IMR-90 (cell line): Measurements from ENCODE around the gene KCNIP3. TPM values are rescaled to one million over a fixed set of nuclear protein-coding genes. Genes with fewer than 3 reads are reported as not detected.

Source experiments
- ATAC-seq: fragments of 200-7000 bp; cut with Tn5 transposase; 2 replicates; pipeline ENCODE4 v1.9.1; 2020; ENCODE audit warnings: low read depth, mild to moderate bottlenecking, moderate library complexity
- BruUV-seq: library from RNA; stranded (reverse); fragments of 400-500 nt; replicated peaks from 2 replicates; lab custom pipeline; 2021; lab: Mats Ljungman, UMichigan
- CTCF ChIA-PET: fragments of 300-600 bp; formaldehyde crosslinking; extraction: SDS; loops from one replicate; lab custom pipeline; 2021; ENCODE audit warnings: antibody characterized with exemption; lab: Yijun Ruan, JAX
- POLR2A ChIA-PET: fragments of 300-600 bp; sonication (Branson Sonifier 250); formaldehyde crosslinking; loops from one replicate; lab custom pipeline; 2022; ENCODE audit warnings: antibody characterized with exemption; ENCODE audit not compliant: unreplicated experiment; lab: Charles Lee
- DNase-seq: peaks from one replicate; pipeline ENCODE4 v3.0.0; 2013
- H2AFZ ChIP-seq: replicated peaks from 2 replicates; pipeline ENCODE3; 2013; ENCODE audit warnings: low read length, mild to moderate bottlenecking; ENCODE audit not compliant: poor library complexity
- H2AK5ac ChIP-seq: 2 replicates; pipeline ENCODE4 v1.6.1; 2013; ENCODE audit warnings: low read depth, low read length, inconsistent platforms
- H2AK9ac ChIP-seq: replicated peaks from 2 replicates; pipeline ENCODE3; 2013; ENCODE audit warnings: mild to moderate bottlenecking, low read depth, low read length, moderate library complexity; ENCODE audit not compliant: poor library complexity
- H2BK120ac ChIP-seq: 2 replicates; pipeline ENCODE4 v1.6.1; 2013; ENCODE audit warnings: low read depth, low read length, inconsistent platforms
- H2BK15ac ChIP-seq: 3 replicates; pipeline ENCODE4 v1.6.1; 2013; ENCODE audit warnings: low read depth, low read length, inconsistent platforms
- H2BK20ac ChIP-seq: 2 replicates; pipeline ENCODE4 v1.6.1; 2013; ENCODE audit warnings: low read depth, mild to moderate bottlenecking, inconsistent platforms, low read length, moderate library complexity
- H2BK5ac ChIP-seq: 2 replicates; pipeline ENCODE4 v1.6.1; 2013; ENCODE audit warnings: mild to moderate bottlenecking, low read depth, low read length, inconsistent platforms; ENCODE audit not compliant: poor library complexity, severe bottlenecking
- H3K14ac ChIP-seq: replicated peaks from 2 replicates; pipeline ENCODE4 v1.6.1; 2013; ENCODE audit warnings: low read depth, low read length, inconsistent platforms
- H3K18ac ChIP-seq: 2 replicates; pipeline ENCODE4 v1.6.1; 2013; ENCODE audit warnings: low read depth, low read length, control low read depth
- H3K23ac ChIP-seq: 2 replicates; pipeline ENCODE4 v1.6.1; 2013; ENCODE audit warnings: low read depth, low read length, inconsistent platforms
- H3K27ac ChIP-seq: 2 replicates; pipeline ENCODE4 v1.5.1; 2013; ENCODE audit warnings: mild to moderate bottlenecking, control low read depth, low read length; ENCODE audit not compliant: insufficient read depth
- H3K27me3 ChIP-seq: 2 replicates; pipeline ENCODE4 v1.6.1; 2013; ENCODE audit warnings: low read length; ENCODE audit not compliant: control insufficient read depth, insufficient read depth
- H3K36me3 ChIP-seq: 2 replicates; pipeline ENCODE4 v1.6.1; 2013; ENCODE audit warnings: low read length, mixed read lengths; ENCODE audit not compliant: control insufficient read depth, insufficient read depth
- H3K4ac ChIP-seq: 2 replicates; pipeline ENCODE4 v1.6.1; 2013; ENCODE audit warnings: low read depth, low read length, inconsistent platforms
- H3K4me1 ChIP-seq: 2 replicates; pipeline ENCODE4 v1.6.1; 2013; ENCODE audit warnings: low read length, mixed read lengths; ENCODE audit not compliant: control insufficient read depth, insufficient read depth
- H3K4me2 ChIP-seq: 2 replicates; pipeline ENCODE4 v1.6.1; 2013; ENCODE audit warnings: low read depth, mild to moderate bottlenecking, control low read depth, low read length, moderate library complexity
- H3K4me3 ChIP-seq: 2 replicates; pipeline ENCODE4 v1.5.1; 2013; ENCODE audit warnings: low read depth, mild to moderate bottlenecking, control low read depth, low read length, moderate library complexity; ENCODE audit not compliant: insufficient read depth
- H3K56ac ChIP-seq: 2 replicates; pipeline ENCODE4 v1.6.1; 2013; ENCODE audit warnings: low read length, inconsistent platforms; ENCODE audit not compliant: insufficient read depth; ENCODE audit errors: extremely low read depth
- H3K79me1 ChIP-seq, 2 experiments: 2 replicates each; pipeline ENCODE4 v1.6.1; 2013; ENCODE audit warnings: low read length in 2 of 2, inconsistent platforms in 1 of 2, low read depth in 1 of 2
- H3K9ac ChIP-seq: 2 replicates; pipeline ENCODE4 v1.6.1; 2013; ENCODE audit warnings: low read depth, low read length, control low read depth
- H3K9me1 ChIP-seq: 2 replicates; pipeline ENCODE4 v1.6.1; 2013; ENCODE audit warnings: low read length, inconsistent platforms; ENCODE audit not compliant: insufficient read depth
- H3K9me3 ChIP-seq: 2 replicates; pipeline ENCODE4 v1.6.1; 2013; ENCODE audit warnings: low read length; ENCODE audit not compliant: control insufficient read depth, insufficient read depth
- H4K20me1 ChIP-seq: 2 replicates; pipeline ENCODE4 v1.6.1; 2013; ENCODE audit warnings: low read length, inconsistent platforms; ENCODE audit not compliant: insufficient read depth
- H4K5ac ChIP-seq: 2 replicates; pipeline ENCODE4 v1.6.1; 2013; ENCODE audit warnings: mild to moderate bottlenecking, low read depth, low read length, control low read depth
- H4K8ac ChIP-seq, 2 experiments: 2 replicates each; pipeline ENCODE4 v1.6.1; 2013; ENCODE audit warnings: low read depth in 2 of 2, low read length in 2 of 2, control low read depth in 1 of 2, inconsistent platforms in 1 of 2
- H4K91ac ChIP-seq: 2 replicates; pipeline ENCODE4 v1.6.1; 2013; ENCODE audit warnings: low read depth, low read length, inconsistent platforms; ENCODE audit not compliant: insufficient read depth
- BHLHE40 ChIP-seq: fragments of 150-350 bp; IDR thresholded peaks from 2 replicates; pipeline ENCODE4 v1.6.1; 2016; ENCODE audit warnings: mild to moderate bottlenecking, low read depth, low read length
- MAFK ChIP-seq: IDR thresholded peaks from 2 replicates; pipeline ENCODE4 v1.6.1; 2012; ENCODE audit warnings: low read depth, low read length, improper control_type of control experiment
- MAZ ChIP-seq: IDR thresholded peaks from 2 replicates; pipeline ENCODE4 v1.6.1; 2012; ENCODE audit warnings: low read depth, mild to moderate bottlenecking, low read length, improper control_type of control experiment, moderate library complexity, borderline replicate concordance
- MXI1 ChIP-seq: IDR thresholded peaks from 2 replicates; pipeline ENCODE4 v1.6.1; 2012; ENCODE audit warnings: low read depth, mild to moderate bottlenecking, low read length, moderate library complexity, borderline replicate concordance
- POLR2A ChIP-seq: IDR thresholded peaks from 2 replicates; pipeline ENCODE4 v1.6.1; 2012; ENCODE audit warnings: mild to moderate bottlenecking, low read depth, low read length
- RAD21 ChIP-seq: IDR thresholded peaks from 2 replicates; pipeline ENCODE4 v1.6.1; 2012; ENCODE audit warnings: low read length, improper control_type of control experiment
- RCOR1 ChIP-seq: IDR thresholded peaks from 2 replicates; pipeline ENCODE4 v1.6.1; 2012; ENCODE audit warnings: mild to moderate bottlenecking, low read length, improper control_type of control experiment; ENCODE audit not compliant: insufficient replicate concordance
- WGBS, 2 experiments: methylation state at CpG; one replicate each; pipeline versions ENCODE4 v1.1.5 to v1.1.7; 2013; ENCODE audit warnings: missing lambda C conversion rate in 2 of 2; ENCODE audit not compliant: insufficient read length in 1 of 2; ENCODE audit errors: extremely low coverage in 2 of 2; 5-methylcytosine and 5-hydroxymethylcytosine counted together
- dilution Hi-C: fragments of 300-500 bp; cut with HindIII; formaldehyde crosslinking; loops from one replicate; pipeline ENCODE4 v1.14.3; 2018; ENCODE audit warnings: low sequenced_read_pairs; ENCODE audit not compliant: unreplicated experiment
- in situ Hi-C: fragments of 300-500 bp; cut with MboI; formaldehyde crosslinking; loops from 3 replicates; pipeline ENCODE4 v1.14.3; 2019; ENCODE audit warnings: low sequenced_read_pairs, inconsistent platforms, mixed read lengths
- intact Hi-C: fragments of 100-400 bp; cut with micrococcal nuclease; formaldehyde crosslinking; loops from 2 replicates; pipeline ENCODE4 v1.10.0; 2022
- polyA plus RNA-seq, 3 experiments: library from polyadenylated mRNA; depleted of rRNA; stranded (reverse); fragments of >200 nt; gene quantifications; 2 replicates each; pipeline ENCODE4 v1.2.3, GENCODE V29; 2012; ENCODE audit warnings: low replicate concordance in 1 of 3
- total RNA-seq: library from RNA; depleted of rRNA; stranded (reverse); fragments of >200 nt; gene quantifications from 2 replicates; pipeline ENCODE4 v1.2.3, GENCODE V29; 2012
- TF ChIP-seq, protein P1 (sequence below): fragments of 150-350 bp; IDR thresholded peaks from 2 replicates; pipeline ENCODE4 v1.6.1; 2016; ENCODE audit warnings: low read depth, mild to moderate bottlenecking, low read length, moderate library complexity, borderline replicate concordance

Gene KCNIP3
- total and polyA plus RNA-seq, 2 of the 4 experiments (the other 2 are of a cell fraction) = 0.72 to 1.4 TPM

DNA sequence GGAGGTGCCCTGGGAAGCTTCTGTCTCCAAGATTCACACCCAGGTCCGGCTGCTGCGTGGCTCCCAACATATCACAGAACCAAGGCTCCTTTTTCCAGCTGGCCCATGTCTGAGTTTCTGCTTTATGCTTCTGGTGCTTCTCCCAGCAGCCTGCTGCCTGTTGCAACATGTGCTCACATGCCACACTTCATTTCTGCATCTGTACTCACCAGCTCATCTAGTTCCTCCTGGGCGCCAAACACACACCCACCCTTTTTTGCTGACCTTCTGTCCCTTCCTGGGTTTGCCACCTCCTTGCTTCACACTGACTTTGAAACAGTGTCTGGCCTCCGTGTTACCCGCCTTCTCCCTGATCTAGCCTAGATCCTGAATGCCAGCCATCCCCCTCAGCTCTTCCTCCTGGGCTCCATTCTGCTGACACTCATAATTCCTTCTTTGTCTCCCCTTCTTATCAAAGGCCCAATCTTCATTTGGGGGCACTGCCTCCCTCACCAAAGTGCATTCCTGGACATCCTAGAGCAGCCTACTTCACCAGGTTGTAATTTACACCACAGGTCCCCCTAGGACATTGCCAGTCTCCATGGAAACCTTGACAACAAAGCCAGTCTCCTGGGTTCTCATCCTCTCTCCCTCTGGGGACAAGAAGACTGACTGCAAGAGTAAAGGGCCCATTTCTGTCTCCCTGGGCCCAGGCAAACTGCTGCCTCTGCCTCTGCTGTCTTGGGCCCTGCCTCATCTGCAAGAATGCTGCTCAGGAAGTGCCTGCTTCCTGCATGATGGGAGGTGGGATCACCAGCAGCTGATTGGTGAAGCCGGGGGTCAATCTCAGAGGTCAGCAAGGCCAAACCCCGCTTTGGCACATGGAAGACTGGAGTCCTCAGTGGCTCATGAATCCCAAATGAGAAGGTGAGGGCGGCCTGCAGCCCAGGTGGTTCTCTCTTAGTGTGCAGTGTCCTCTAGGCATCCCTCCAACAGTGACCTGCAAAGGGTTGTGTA, 36.8 kb upstream of the KCNIP3 start:
- no peak overlapping the region for H3K18ac ChIP-seq
- H3K27me3 ChIP-seq = no peaks in the 10 kb centered on the region; the same call in 1 of the 2 replicates
- H3K56ac ChIP-seq = no peak overlapping the region
- H2BK5ac ChIP-seq = no peak overlapping the region
- no peaks in the 10 kb centered on the region for H3K9me1 ChIP-seq
- in situ Hi-C loops = no loop called here
- no peak overlapping the region for H2AFZ ChIP-seq
- TF ChIP-seq MAZ (no peak), RAD21 (no peak), POLR2A (no peak), MXI1 (no peak), RCOR1 (no peak), BHLHE40 (no peak), MAFK (no peak)
- TF ChIP-seq, protein P1, sequence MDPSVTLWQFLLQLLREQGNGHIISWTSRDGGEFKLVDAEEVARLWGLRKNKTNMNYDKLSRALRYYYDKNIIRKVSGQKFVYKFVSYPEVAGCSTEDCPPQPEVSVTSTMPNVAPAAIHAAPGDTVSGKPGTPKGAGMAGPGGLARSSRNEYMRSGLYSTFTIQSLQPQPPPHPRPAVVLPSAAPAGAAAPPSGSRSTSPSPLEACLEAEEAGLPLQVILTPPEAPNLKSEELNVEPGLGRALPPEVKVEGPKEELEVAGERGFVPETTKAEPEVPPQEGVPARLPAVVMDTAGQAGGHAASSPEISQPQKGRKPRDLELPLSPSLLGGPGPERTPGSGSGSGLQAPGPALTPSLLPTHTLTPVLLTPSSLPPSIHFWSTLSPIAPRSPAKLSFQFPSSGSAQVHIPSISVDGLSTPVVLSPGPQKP = no peak
- H3K79me1 ChIP-seq = no peaks in the 10 kb centered on the region
- no peak overlapping the region for H4K8ac ChIP-seq
- H3K4ac ChIP-seq = no peak overlapping the region
- no peak overlapping the region for H3K14ac ChIP-seq
- DNase-seq (peak; percentile 7), ATAC-seq (no peak)
- ChIA-PET CTCF (no interaction called here), POLR2A (no interaction called here)
- no TSS peak for BruUV-seq
- WGBS, 2 experiments = 42% methylated on average over 4 of the region's 8 CpGs; no CpG with 5 or more reads in 1 of the 2 experiments
- H3K23ac ChIP-seq = no peak overlapping the region
- no peak overlapping the region for H4K91ac ChIP-seq
- H3K4me3 ChIP-seq = no peak overlapping the region
- H4K5ac ChIP-seq = no peak overlapping the region
- no peak overlapping the region for H2BK15ac ChIP-seq
- H2BK120ac ChIP-seq = no peak overlapping the region
- no peak overlapping the region for H3K9ac ChIP-seq
- intact Hi-C loops = no loop called here
- H3K4me1 ChIP-seq = no peaks in the 10 kb centered on the region
- H2AK9ac ChIP-seq = peak overlapping the region; percentile 26
- no peak overlapping the region for H2BK20ac ChIP-seq
- no peak overlapping the region for H3K27ac ChIP-seq
- H3K9me3 ChIP-seq = peaks cover 2% of the 10 kb centered on the region; the same call in 1 of the 2 replicates
- no peaks in the 10 kb centered on the region for H4K20me1 ChIP-seq
- H3K36me3 ChIP-seq = no peaks in the 10 kb centered on the region
- dilution Hi-C loops = no loop called here
- no peak overlapping the region for H3K4me2 ChIP-seq
- H2AK5ac ChIP-seq = no peak overlapping the region
